Measurements from ENCODE around the gene LRRC27.
"Not testable (repeated sequence)": the region's sequence is repeated elsewhere in the genome, so short reads cannot be mapped to it uniquely, and the experiment has no call there.

Gene LRRC27

DNA sequence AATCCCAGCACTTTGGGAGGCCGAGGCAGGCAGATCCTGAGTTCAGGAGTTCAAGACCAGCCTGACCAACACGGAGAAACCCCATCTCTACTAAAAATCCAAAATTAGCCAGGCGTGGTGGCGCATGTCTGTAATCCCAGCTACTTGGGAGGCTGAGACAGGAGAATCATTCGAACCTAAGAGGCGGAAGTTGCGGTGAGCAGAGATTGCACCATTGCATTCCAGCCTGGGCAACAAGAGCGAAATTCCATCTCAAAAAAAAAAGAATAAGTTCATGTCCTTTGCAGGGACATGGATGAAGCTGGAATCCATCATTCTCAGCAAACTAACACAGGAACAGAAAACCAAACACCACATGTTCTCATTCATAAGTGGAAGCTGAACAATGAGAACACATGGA lies 17.1 kb upstream of the LRRC27 start:
- not testable (repeated sequence) for DNase-seq (ENCODE audit: low spot score)

DNA sequence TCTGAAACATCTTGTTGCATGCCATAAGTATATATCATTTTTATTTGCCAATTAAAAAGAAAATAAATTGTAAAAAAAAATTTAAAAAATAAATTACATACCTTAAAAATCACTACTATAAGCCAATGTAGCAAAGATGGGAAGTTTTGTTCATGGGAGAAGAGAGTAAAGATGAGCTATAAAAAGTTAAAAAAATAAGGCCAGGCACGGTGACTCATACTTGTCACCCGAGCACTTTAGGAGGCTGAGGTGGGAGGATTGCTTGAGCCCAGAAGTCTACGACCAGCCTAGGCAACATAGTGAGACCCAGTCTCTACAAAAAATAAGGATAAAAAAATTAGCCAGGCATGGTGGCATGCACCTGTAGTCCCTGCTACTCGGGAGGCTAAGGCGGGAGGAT lies 15.9 kb upstream of the LRRC27 start:
- DNase-seq (ENCODE audit: low spot score) = no peak

DNA sequence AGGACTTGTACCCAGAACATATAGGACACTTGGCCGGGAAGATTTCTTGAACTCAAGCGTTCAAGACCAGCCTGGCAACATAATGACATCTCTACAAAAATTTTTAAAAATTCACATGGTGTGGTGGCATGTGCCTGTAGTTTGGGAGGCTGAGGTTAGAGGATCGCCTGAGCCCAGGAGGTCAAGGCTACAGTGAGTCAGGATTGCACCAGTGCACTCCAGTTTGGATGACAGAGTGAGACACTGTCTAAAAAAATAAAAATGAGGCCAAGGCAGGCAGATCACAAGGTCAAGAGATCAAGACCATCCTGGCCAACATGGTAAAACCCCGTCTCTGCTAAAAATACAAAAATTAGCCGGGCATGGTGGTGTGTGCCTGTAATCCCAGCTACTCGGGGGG lies 14.5 kb upstream of the LRRC27 start:
- not testable (repeated sequence) for DNase-seq (ENCODE audit: low spot score)

DNA sequence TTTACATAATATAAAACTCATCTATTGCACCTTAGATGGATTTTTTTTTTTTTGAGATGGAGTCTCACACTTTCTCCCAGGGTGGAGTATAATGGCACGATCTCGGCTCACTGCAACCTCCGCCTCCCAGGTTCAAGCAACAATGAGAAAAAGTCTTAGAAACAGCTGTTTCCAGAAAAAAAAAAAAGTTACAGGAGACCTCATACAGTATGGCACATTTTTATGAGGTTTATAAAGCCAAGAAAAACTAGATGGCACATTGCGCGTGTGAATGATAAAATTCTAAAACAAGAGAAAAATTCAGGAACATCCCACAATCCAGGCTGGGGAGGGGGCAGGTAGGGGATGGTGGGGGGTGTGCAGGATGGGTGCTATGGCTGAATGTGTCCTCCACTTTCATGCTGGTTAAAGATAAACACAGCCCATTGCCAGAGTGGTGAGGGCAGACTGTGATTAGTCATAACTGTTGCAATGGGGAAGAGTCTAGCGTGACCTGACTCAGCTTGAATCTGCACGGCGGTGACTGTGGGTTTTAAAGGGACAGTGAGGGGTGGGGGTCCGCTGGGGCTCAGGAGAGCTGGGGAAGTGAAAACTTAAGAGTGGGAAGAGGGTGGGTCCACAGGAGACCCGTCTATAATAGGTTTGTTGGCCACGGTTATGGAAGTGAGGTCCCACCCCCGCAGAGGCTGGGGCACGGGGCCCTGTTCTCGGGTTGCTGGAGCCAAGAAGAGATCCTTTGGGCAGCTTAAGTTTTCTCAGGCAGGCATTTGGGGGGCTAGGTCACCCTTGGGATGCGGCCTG lies 11.9 kb upstream of the LRRC27 start:
- no peak for DNase-seq (ENCODE audit: low spot score)

DNA sequence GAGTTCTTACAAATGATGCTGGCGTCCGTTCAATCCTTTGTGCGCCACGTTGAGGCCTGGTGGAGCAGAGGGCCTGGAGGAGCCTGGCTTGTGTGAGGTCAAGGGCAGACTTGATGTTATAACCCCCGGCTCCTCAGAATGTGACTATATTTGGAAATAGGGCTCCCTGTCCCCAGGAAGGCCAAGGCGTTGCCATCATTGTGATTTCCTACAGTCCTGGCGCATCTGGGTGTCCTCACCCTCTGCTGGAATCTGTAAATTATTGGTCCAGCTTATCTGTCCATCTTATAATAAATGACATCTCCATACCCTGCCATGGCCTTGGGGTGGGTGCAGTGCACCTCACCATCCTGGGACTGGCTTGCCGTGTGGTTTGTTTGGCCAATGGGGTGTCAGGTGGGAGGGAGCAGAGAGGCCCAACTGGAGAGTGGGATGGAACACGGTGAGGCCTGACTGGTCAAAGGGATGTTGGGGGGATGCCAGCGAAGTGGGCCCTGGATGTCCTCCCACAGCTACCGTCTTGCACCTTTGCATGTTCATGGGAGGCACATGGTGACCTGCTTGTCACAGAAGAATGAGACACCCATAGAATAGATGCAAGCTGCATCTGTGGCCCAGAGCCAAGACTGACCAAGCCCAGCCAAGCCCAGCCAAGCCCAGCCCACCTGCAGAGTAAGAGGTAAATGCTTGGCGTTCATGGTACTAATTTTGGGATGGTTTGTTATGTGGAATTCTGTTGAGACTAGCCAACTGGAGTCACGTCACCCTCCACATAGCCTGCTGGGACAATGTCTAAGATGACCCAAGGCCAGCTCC lies 11.1 kb upstream of the LRRC27 start:
- DNase-seq (ENCODE audit: low spot score) = no peak

DNA sequence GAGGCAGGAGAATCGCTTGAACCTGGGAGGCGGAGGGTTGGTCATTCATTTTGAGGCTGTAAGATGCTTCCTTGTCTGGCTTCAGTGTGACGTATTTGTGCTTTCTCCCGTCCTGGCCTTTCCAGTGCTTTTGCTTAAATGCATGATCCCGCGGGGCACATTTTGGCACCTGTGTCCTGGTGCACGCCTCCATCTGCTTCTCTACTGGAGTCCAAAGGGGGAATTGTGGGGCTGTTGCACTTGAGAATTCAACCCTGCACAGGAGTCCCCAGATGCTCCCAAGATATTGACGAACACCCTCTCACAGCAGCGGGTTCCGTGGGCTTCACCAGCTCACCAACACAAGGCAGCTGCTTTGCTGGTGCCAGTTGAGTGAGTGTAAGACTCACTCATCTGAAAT lies 10.3 kb upstream of the LRRC27 start:
- no peak for DNase-seq (ENCODE audit: low spot score)

DNA sequence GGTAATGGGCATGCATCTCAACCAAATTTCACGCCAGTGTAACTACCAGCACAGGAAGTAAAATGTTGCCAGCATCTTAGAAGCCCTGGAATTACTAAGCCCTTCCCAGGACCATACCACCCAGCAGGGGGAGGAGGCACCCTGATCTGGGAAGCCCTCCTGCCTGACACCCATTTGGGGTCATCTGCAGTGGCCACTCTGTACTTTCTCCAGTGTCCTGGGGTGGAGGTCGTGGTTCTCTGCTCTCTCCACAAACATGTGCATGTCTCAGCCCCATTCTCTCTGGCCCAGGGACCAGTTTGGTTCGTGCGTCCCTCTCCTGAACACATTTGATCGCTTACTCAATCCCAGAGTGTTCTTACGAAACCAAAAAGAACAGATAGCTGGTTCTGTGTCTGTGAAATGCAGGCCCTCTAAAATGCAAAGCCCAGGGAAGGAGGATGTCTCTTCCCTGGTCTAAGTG lies 9.4 kb upstream of the LRRC27 start:
- DNase-seq (ENCODE audit: low spot score) = no peak

DNA sequence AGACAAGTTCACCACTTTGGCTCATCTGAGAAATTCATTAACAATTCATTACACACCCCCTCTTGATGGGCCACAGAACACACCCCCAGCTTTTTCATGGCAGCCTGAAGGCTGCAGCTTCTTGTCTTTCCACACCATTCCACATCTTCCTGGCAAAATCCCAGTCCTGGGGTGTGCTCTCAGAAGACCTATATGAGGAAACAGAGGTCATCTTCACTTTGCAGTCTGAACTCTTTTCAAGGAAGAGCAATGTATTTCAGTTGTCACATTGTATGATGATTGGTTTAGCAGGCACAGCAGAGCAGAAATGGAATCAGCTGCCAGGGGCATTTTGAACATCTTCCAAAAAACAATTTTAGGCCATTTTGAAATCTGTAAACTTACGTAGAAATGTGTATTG lies 7.8 kb upstream of the LRRC27 start:
- no peak for DNase-seq (ENCODE audit: low spot score)

DNA sequence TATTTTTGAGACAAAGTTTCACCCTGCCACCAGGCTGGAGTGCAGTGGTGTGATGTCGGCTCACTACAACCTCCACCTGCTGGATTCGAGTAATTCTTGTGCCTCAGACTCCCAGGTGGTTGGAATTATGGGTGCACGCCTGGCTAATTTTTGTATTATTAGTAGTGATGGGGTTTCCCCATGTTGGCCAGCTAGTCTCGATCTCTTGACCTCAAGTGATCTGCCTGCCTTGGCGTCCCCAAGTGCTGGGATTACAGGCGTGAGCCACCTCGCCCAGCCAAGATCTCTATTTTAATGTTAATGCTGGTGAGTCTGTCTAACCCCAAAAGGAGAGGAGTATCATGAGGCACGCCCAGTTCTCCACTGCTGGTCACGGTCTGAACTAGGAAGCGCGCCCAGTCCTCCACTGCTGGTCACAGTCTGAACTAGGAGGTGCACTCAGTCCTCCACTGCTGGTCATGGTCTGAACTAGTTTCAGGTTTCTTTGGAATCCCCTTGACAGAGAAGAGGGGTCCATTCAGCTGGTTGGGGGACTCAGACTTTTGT lies 5.6 kb upstream of the LRRC27 start:
- DNase-seq (ENCODE audit: low spot score) = no peak

DNA sequence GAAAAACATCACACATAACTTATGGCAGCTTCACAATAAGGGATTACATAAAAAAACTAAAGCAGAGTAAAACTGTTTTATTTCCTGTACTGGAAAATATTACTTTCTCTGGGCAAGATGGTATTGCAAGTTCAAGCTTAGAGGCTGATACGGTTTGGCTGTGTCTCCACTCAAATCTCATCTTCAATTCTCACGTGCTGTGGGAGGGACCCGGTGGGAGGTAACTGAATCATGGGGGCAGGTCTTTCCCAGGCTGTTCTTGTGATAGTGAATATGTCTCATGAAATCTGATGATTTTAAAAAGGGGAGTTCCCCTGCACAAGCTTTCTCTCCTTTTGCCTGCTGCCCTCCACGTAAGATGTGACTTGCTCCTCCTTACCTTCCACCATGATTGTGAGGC lies 5.1 kb upstream of the LRRC27 start:
- DNase-seq (ENCODE audit: low spot score) = no peak

DNA sequence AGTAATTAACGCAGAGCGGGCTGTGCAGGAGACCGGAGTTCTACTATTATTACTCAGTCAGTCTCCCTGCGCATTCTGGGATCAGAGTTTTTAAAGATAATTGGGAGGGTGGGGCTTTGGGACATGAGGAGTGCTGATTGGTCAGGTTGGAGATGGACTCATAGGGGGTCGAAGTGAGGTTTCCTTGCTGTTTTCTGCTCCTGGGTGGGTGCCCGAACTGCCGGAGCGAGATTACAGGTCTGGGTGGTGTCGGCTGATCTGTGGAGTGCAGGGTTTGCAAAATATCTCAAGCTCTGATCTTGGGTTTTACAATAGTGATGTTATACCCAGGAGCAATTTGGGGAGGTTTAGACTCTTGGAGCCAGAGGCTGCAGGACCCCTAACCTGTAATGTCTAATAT lies 3.9 kb upstream of the LRRC27 start:
- no peak for DNase-seq (ENCODE audit: low spot score)

DNA sequence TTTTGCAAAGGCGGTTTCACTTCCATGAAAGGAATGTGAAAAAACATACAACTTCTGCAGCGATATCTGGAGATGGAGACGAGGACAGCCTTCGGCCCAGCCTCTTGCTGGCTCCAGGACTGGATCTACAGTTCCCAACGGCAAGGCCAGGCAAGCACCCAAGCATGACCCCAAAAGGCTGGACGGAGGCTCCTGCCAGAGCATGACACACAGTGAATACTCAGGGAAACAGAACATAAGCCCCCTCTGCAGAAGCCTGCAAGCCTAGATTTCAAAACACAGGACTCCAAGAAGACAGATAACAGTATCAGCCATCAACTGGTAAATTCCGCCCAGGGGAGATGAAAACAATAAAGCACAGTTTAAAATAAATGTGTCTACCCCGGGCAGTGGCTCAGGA lies 3.3 kb upstream of the LRRC27 start:
- DNase-seq (ENCODE audit: low spot score) = no peak

DNA sequence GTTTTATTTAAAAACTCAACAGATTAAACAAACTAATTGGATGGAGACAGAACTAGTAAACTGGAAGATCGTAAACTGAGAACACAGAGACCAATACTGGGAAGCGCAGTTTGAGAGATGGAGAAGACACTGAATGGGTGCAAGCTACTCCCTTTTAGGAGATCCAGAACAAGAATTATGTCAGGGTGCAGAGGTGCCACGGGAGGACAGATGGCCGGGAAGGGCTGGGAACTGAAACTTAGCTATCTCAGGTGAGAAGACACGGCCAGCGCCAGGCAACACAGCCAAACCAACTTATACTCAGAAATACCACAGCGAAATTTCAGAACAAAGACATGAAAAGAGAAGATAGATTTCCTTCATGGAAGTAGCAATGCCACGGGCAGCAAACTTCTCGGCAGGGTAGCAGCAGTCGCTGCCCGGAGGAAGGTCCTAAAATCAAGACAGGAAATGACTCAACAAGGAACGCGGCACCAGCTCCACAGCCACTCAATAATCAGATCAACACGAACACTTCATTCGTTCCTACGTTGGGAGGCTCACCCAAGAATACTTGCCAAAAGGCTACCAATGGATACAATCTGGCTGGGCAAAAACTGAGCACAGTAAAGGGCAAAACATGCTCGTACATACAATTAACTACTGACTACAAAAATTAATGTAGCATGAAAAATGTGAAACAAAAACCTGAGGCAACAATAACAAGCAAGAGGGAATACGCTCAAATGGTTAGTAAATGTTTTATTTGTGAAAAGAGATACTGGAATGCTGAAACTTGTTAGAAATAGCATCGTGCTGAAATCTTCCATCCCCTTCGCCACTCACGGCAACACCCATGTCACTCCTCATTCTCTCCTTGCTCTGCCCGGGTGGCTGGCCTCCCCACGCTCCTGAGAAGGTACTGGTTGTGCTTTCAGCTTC lies 2.2 kb upstream of the LRRC27 start:
- no peak for DNase-seq (ENCODE audit: low spot score)

DNA sequence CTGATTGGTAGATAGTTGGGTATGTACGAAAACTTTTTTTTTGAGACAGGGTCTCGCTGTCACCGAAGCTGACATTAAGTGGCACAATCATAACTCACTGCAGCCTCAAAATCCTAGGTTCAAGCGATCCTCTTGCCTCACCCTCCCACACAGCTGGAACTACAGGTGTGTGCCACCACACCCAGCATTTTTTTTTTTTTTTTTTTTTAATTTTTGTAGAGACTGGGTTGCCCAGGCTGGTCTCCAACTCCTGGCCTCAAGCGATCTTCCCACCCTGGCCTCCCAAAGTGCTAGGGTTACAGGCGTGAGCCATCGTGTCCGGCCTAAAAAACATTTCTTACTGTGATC lies 1.5 kb upstream of the LRRC27 start:
- DNase-seq (ENCODE audit: low spot score) = no peak

DNA sequence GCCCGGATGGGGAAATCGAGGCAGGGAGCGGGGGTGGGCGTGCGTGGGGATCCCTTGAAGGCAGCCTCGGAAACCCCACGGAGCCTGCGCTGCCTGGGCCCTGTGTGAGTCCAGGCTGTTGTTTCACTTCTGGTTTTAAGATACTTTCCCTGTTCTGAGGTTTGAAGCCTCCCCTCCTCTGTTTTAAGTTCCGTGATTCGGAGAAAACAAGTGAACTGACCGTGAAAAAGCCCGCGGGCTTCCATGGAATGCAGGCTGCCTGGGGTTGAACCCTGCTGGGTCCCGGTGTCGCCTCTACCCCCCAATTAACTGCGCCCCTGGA lies 401 bp downstream of the LRRC27 start:
- no peak for DNase-seq (ENCODE audit: low spot score)

DNA sequence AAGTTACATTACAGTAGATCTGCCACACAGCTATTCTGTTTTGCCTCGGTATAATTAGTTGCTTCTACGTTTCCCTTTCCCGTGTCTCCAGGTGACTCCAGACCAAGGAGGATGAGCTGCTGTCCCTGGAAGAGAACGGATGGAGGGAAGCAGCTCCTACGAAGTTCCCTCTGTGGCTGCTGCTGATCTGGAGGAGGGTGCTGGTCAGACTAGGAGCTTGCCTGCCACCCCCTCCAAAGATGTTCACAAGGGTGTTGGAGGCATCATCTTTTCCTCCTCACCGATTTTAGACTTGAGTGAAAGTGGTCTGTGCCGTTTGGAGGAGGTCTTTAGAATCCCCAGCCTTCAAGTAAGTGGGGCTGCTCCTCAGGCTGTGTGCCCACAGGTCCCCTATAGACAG lies 1.4 kb downstream of the LRRC27 start:
- DNase-seq (ENCODE audit: low spot score) = no peak

DNA sequence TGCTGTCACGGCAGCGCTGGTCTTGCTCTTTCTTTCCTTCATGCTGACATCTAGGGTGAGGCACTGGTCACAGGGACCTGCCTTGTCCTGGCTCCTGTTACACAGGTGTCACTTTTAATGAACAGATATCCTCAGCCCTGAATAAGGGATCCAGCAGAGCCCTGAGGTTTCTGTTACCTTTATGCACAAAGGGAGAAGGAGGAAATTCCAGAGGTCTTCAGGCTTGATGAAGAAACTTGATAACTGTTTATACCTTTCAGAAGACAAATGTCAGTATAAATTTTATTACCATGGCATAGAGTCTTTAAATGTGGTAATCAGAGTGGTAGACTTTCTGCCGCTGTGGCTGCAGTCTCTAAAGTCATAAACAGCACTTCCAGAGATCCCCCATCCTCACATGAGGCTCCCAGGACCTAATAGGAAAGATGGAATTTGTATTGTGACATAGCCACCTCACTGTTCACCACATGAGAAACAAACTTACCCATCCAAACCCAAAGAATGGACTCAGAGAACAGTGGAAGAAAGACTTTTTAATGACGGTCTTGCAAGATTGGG lies 2.7 kb downstream of the LRRC27 start:
- no peak for DNase-seq (ENCODE audit: low spot score)

DNA sequence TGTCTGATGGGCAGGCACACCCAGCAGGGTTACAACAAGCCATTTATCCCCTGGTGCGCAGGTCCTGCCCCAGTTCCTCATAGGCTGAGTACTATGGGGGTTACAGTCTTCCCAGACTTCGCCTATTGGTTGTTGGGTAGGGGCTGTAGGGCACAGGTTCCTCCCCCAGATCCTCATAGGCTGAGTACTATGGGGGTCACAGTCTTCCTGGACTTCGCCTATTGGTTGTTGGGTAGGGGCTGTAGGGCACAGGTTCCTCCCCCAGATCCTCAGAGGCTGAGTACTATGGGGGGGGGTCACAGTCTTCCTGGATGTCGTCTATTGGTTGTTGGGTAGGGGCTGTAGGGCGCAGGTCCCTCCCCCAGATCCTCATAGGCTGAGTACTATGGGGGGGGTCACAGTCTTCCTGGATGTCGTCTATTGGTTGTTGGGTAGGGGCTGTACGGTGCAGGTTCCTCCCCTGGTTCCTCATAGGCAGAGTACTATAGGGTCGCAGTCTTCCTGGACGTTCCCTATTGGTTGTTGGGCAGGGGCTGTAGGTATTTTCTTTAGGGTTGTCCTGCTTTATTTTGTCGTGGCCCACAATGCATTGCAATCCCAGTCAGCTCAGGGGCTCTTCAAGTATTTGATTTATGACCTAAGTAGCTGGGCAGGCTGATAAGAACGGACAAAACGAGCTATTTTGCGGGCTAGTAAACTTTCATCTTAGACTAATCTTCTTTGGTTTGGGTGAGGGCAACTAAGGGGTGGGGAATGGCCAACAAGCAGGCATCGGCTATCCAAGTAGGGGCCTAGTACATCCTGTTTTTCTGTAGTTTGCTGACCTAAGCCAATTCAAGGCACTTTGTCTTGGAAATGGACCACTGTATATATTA lies 3.4 kb downstream of the LRRC27 start:
- no peak for DNase-seq (ENCODE audit: low spot score)

DNA sequence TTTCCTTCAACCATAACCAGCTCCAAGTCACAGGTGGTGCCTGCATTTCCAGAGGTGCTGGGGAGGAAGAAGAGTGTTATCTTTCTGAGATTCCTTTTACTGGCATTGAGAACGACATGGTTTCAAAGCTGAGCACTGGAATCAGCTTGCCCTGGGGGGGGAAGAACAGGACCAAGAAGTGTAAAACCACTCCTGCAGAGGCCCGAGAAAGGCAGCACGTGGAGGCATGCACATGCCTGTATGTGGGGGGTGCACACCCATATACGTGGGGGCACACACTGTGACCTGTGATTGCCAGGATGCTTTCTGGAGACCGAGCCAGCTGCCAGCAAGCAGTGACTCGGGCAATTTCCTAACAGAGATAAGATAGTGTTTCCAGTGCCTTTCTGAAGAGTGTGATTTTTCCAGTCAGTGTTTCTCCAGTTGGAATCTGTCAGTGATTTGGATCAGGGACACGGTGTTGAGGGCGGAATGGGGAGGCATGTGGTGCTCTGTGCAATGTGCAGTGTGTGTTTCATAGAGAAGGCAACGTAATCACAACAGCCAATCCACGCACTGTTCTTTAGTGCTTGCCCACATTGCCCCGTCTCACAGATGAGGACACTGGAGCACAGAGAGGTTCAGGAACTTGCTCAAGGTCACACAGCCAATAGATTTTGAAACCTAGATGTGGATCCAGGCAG lies 4.2 kb downstream of the LRRC27 start:
- DNase-seq (ENCODE audit: low spot score) = no peak

DNA sequence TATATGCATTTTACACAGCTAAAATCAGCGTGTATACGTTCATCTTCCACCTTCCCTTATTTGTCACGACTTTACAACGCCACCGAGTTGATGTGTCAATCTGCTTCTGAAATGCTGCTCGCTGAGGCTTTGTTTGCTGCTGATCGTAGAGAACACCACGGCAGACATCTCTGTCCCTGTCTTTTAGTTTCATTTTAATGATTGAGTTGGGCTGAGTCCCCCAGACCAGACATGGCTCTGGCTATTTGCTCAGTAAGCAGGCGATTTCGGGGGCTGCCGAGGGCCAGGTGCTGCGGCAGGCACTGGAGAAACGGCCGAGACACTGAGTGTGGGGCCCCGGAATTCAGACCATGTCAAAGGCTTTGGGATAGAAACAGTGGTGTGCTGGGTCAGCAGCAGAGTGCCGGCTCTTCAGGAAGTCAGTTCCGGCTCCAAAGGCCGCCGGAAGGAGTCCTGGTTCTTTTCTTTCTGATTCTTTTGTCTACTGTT lies 5.0 kb downstream of the LRRC27 start:
- no peak for DNase-seq (ENCODE audit: low spot score)
